ENCODE data around the gene TSPAN9.

Gene TSPAN9

DNA sequence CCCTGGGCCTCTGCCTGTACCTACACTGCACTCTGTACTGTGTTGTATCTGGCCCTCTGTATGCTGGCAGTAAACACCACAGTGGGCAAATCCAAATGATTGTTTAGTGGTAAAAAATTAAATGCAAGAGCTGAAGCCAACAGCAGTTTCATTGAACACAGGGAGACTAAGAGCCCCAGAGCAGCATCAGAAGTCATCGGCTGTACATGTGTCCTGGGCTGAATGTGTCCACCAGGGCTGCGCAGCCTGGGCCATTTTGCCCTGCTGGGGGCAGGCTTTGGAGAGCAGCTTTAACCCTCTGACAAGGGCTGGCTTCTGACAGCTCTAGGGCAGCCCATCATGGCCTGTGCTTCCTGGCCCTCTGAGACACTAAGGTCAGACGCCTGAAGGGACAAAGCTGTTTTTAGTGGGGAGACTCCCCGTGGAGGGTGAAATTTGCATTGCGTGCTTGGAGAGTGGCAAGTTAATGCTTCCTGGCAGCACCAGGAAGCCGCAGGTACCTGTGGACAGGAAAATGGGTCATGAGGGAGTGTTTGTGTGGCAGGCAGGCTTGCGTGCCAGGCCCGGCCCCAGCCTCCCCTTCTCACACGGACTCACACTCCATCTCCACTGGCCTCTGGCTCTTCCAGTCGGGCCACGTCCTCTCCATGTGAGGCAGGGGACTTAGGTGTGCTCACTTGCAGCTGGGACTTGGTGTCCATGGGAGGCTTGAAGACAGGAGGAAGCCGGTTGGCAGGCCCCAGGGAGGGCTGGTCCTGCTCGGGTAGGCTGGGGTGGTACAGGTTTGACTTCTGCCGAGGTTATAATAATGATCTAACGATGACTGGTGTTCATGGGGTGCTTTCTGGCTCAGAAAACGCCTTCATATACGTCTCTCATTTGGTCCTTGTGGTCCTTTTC, 150.1 kb downstream of the TSPAN9 start:
- H3K4me3 ChIP-seq (ENCODE audit: low read depth, low read length) = no peak overlapping the region
- H3K27me3 ChIP-seq (ENCODE audit: control insufficient read depth, insufficient read depth, low read length) = no peaks in the 10 kb centered on the region
- H3K36me3 ChIP-seq (ENCODE audit: control insufficient read depth, insufficient read depth, low read length) = no peaks in the 10 kb centered on the region
- no peaks in the 10 kb centered on the region for H3K9me3 ChIP-seq (ENCODE audit: control insufficient read depth, insufficient read depth, low read length)
- H3K9ac ChIP-seq (ENCODE audit: low read depth, low read length) = no peak overlapping the region
- H3K4me1 ChIP-seq (ENCODE audit: control insufficient read depth, insufficient read depth, low read length) = peaks cover 7% of the 10 kb centered on the region

DNA sequence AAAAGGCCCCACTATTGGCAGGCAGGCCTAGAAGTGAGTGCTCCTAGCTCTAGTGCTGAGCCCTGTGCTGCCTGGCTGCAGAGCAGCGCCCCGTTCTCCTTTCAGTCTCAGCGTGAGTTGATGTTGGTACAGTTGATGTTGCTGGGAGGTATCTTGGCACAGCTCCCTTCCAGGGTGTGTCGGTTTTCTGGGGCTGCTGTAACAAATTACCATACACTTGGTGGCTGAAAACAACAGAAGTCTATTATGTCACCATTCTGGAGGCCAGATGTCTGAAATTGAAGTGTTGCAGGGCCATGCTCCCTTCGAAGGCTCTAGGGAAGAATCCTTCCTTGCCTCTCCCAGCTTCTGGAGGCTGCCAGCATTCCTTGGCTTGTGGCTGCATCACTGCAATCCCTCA, 151.4 kb downstream of the TSPAN9 start:
- Histone ChIP-seq H3K36me3 (ENCODE audit: control insufficient read depth, insufficient read depth, low read length) (no peaks in the 10 kb centered on the region), H3K4me1 (ENCODE audit: control insufficient read depth, insufficient read depth, low read length) (peaks cover 7% of the 10 kb centered on the region)

DNA sequence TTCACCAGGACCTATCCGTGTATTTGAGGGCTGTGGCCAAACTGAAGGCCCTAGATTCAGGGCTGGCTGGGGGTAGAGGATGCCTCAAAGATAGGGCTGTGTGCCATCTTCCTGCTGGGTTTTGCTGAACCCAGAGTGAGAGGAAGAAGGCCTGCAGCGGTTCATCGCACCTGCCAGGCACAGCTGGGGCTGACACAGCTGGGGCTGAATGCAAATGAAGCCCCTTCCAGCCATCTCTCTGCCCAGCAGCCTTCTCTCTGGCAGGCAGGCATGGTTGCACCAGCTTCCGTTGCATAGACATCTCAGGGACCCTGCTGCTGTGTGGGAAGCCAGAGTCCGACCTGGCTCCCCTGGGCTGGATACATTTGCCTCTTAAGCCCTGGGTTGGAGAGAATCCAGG, 152.4 kb downstream of the TSPAN9 start:
- Histone ChIP-seq H3K4me3 (ENCODE audit: low read depth, low read length) (no peak overlapping the region), H3K9me3 (ENCODE audit: control insufficient read depth, insufficient read depth, low read length) (no peaks in the 10 kb centered on the region), H3K36me3 (ENCODE audit: control insufficient read depth, insufficient read depth, low read length) (no peaks in the 10 kb centered on the region), H3K27me3 (ENCODE audit: control insufficient read depth, insufficient read depth, low read length) (no peaks in the 10 kb centered on the region), H3K9ac (ENCODE audit: low read depth, low read length) (no peak overlapping the region), H3K4me1 (ENCODE audit: control insufficient read depth, insufficient read depth, low read length) (peaks cover 12% of the 10 kb centered on the region)

More for the DNA sequence above, 151.4 kb downstream of the TSPAN9 start:
- no peak overlapping the region for H3K4me3 ChIP-seq (ENCODE audit: low read depth, low read length)
- no peaks in the 10 kb centered on the region for H3K27me3 ChIP-seq (ENCODE audit: control insufficient read depth, insufficient read depth, low read length)
- H3K9ac ChIP-seq (ENCODE audit: low read depth, low read length) = no peak overlapping the region
- no peaks in the 10 kb centered on the region for H3K9me3 ChIP-seq (ENCODE audit: control insufficient read depth, insufficient read depth, low read length)

DNA sequence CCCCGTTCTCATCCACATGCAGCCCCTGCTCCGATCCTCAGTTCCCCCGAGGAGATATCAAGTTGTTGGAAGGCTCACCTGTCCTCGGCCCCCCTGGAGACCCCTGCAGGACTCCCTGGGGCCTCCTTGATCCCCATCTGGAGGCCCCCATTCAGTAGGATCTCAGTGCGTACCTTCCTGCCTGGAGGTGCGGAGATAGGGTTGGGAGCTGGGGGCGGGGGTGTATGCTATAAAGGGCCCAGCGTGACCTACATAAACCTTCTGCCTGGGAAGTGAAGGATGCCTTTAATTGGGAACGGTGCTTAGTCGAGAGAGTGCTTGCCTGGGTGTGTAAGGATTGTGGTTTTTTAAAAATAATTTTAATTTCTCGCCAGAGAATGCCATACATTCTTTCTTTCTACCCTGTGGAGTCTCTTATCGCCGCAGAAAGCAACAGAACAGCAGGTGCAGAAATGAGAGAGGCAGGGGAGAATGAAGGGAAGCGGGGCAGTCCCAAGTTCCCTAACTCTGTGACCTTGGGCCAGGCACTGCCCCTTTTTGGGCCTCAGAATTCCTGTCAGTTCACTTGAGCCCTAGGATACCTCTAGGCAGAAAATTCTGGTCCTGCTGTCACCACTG, 153.7 kb downstream of the TSPAN9 start:
- no peaks in the 10 kb centered on the region for H3K36me3 ChIP-seq (ENCODE audit: control insufficient read depth, insufficient read depth, low read length)
- H3K27me3 ChIP-seq (ENCODE audit: control insufficient read depth, insufficient read depth, low read length) = no peaks in the 10 kb centered on the region
- no peak overlapping the region for H3K9ac ChIP-seq (ENCODE audit: low read depth, low read length)
- peaks cover 12% of the 10 kb centered on the region for H3K4me1 ChIP-seq (ENCODE audit: control insufficient read depth, insufficient read depth, low read length)
- H3K4me3 ChIP-seq (ENCODE audit: low read depth, low read length) = no peak overlapping the region
- H3K9me3 ChIP-seq (ENCODE audit: control insufficient read depth, insufficient read depth, low read length) = no peaks in the 10 kb centered on the region

DNA sequence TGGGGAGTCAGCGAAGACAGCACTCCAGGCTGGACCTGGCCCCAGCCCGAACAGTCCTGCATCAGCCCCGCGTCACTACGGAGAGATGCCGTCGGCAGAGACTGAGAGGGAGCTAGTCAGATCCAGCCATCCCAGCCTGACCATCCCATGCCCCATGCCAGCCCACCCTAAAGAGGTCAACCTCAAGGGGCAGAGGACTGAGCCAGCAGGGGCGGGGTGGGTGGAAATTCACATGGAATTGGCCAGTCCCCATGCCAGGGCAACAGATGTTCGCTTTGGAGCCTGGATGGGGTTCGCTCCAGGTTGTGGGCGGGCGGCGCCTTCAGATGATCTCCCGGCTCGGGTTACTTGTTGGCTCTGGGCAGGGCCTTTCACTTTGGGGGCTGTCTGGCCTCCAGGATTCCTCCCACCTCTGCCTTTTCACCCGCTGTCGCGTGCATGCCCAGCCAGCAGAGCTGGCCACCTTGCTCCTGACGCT, 154.3 kb downstream of the TSPAN9 start:
- Histone ChIP-seq H3K9me3 (ENCODE audit: control insufficient read depth, insufficient read depth, low read length) (no peaks in the 10 kb centered on the region), H3K4me3 (ENCODE audit: low read depth, low read length) (no peak overlapping the region), H3K4me1 (ENCODE audit: control insufficient read depth, insufficient read depth, low read length) (peaks cover 12% of the 10 kb centered on the region), H3K36me3 (ENCODE audit: control insufficient read depth, insufficient read depth, low read length) (no peaks in the 10 kb centered on the region), H3K27me3 (ENCODE audit: control insufficient read depth, insufficient read depth, low read length) (no peaks in the 10 kb centered on the region), H3K9ac (ENCODE audit: low read depth, low read length) (no peak overlapping the region)

DNA sequence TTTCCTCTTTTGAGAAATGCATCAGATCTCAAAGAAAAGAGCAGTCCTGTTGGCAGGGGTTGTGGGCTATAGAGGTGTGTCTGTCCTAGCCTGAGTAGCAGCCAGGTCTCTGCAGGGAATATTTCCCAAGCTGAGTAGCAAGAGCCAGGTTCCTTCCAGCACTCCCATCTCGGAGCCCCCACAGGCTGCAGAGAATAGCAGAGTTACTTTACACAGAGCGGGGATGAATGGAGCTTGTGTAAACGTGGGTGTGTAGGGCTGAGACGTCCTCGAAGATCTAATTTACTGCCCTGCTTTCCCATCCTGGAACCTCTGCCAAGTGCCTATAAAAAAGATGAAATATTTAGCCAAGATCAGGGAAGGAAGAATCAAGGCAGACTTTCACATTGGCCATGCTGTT, 156.6 kb downstream of the TSPAN9 start:
- Histone ChIP-seq H3K27me3 (ENCODE audit: control insufficient read depth, insufficient read depth, low read length) (no peaks in the 10 kb centered on the region), H3K9me3 (ENCODE audit: control insufficient read depth, insufficient read depth, low read length) (no peaks in the 10 kb centered on the region), H3K36me3 (ENCODE audit: control insufficient read depth, insufficient read depth, low read length) (no peaks in the 10 kb centered on the region), H3K9ac (ENCODE audit: low read depth, low read length) (no peak overlapping the region), H3K4me3 (ENCODE audit: low read depth, low read length) (no peak overlapping the region), H3K4me1 (ENCODE audit: control insufficient read depth, insufficient read depth, low read length) (peaks cover 9% of the 10 kb centered on the region)

DNA sequence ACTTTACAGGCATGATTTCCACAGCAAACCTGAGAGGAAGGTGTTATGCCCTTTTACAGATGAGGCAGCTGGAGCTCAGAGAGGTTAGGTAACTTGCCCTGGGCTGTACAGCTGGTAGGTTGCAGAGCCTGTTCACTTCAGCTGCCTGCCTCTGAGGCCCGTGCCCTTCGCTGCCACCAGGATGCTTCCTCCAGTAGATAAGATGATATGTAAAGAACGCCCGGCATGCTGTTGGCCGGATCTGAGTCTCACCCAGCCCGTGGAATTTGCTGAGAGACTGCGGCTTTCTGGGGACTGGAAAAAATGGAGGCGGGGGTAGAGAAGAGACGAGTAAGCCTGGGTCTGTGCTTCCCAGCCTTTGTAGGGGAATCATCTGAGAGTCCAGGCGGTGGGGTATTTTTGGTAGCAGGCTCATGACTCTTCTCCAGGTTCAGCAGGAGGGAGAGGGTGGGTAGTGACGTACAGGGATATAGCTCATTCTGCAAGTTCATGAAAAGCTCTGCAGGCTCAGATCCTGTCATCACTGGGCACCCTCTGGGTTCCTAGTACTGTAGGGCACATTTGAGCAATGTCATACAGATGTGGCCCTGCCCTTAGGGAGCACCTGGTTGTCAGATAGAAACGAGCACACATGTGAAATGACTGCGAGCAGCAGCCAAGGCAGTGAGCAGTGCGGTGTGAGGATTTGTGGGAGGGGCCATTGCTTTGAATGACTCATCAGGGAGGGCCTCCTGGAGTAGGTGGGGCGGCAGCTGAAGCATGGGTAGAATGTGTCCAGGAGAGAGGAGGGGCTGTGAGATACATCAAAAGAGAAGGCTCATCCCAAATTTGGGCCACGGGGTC, 159.4 kb downstream of the TSPAN9 start:
- no peaks in the 10 kb centered on the region for H3K27me3 ChIP-seq (ENCODE audit: control insufficient read depth, insufficient read depth, low read length)
- peaks cover 9% of the 10 kb centered on the region for H3K4me1 ChIP-seq (ENCODE audit: control insufficient read depth, insufficient read depth, low read length)
- H3K4me3 ChIP-seq (ENCODE audit: low read depth, low read length) = no peak overlapping the region
- H3K9ac ChIP-seq (ENCODE audit: low read depth, low read length) = no peak overlapping the region
- H3K9me3 ChIP-seq (ENCODE audit: control insufficient read depth, insufficient read depth, low read length) = no peaks in the 10 kb centered on the region
- no peaks in the 10 kb centered on the region for H3K36me3 ChIP-seq (ENCODE audit: control insufficient read depth, insufficient read depth, low read length)

DNA sequence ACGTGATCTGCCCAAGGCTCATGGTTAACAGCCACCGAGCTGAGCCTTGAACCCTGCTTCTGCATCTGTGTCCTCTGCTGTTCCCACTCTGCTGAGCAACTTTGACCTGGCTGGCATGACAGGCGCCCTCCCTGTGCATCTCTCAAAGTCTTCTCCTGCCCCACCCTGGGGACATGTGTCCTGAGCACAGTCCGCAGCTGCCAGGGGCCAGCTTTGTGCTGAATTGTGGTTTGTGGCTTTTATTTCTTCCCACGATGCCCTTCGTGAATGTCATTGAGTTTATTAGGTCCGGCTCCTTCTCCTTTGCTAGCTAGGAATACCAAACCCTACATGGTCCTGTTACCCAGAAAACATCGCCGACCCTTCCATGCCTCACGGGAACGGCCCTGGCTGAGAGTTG, 161.0 kb downstream of the TSPAN9 start:
- H3K27me3 ChIP-seq (ENCODE audit: control insufficient read depth, insufficient read depth, low read length) = no peaks in the 10 kb centered on the region
- H3K4me3 ChIP-seq (ENCODE audit: low read depth, low read length) = no peak overlapping the region
- H3K36me3 ChIP-seq (ENCODE audit: control insufficient read depth, insufficient read depth, low read length) = no peaks in the 10 kb centered on the region
- H3K9me3 ChIP-seq (ENCODE audit: control insufficient read depth, insufficient read depth, low read length) = no peaks in the 10 kb centered on the region
- H3K9ac ChIP-seq (ENCODE audit: low read depth, low read length) = no peak overlapping the region
- H3K4me1 ChIP-seq (ENCODE audit: control insufficient read depth, insufficient read depth, low read length) = peaks cover 9% of the 10 kb centered on the region

DNA sequence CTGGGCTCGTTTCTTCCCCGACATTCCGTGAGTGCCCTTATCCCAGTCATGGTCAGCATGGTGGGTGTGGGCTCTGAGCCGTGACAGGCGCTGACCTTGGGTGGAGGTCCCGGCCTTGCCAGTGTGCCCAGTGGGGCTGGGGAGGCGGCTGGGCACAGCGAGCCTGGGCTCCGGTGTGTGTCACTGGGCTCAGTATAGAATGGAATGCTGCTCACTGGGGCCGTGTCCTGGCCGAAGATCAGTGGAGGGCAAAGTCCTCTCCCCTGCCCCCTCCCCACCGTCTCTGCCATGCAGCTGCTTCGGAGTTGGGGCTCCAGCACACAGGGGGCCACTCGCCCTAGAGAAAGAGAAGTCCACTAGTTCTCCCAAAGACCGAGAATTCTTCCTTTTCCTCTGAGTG, 164.4 kb downstream of the TSPAN9 start:
- Histone ChIP-seq H3K4me1 (ENCODE audit: control insufficient read depth, insufficient read depth, low read length) (peaks cover 4% of the 10 kb centered on the region), H3K9me3 (ENCODE audit: control insufficient read depth, insufficient read depth, low read length) (no peaks in the 10 kb centered on the region), H3K27me3 (ENCODE audit: control insufficient read depth, insufficient read depth, low read length) (no peaks in the 10 kb centered on the region), H3K9ac (ENCODE audit: low read depth, low read length) (no peak overlapping the region), H3K36me3 (ENCODE audit: control insufficient read depth, insufficient read depth, low read length) (no peaks in the 10 kb centered on the region), H3K4me3 (ENCODE audit: low read depth, low read length) (no peak overlapping the region)

DNA sequence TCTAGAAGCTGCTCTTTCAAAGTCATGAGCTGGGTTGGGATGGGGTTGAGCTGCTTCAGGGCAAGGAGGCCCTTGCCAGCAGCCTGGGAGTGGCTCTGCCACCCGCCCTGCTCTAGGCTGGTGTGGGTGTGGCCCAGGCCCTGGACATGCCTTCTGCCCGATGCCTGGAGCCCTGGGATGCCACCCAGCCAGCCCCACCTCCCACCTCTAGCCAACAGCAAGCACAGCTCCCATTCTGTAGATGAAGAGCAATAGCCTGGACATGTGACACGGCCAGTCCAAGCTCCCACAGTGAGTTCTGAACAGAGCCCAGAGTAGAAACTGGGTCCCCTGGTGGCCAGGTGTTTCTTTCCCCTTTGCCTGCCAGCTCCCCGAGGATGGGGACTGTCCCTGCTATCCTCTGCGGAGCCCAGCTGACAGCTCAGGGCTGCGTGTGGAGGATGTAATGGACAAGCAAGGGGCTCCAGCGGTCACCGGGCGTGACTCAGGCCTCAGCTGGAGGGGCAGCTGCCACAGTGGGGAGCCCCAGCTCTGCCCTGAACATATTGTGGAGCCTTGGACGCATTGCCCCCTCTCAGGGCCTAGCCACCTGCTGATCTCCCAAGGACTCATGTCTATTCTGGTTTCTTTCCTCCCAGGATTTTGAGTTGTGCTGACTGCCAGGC, 165.2 kb downstream of the TSPAN9 start:
- Histone ChIP-seq H3K9me3 (ENCODE audit: control insufficient read depth, insufficient read depth, low read length) (no peaks in the 10 kb centered on the region), H3K4me3 (ENCODE audit: low read depth, low read length) (no peak overlapping the region), H3K9ac (ENCODE audit: low read depth, low read length) (no peak overlapping the region), H3K4me1 (ENCODE audit: control insufficient read depth, insufficient read depth, low read length) (no peaks in the 10 kb centered on the region), H3K36me3 (ENCODE audit: control insufficient read depth, insufficient read depth, low read length) (no peaks in the 10 kb centered on the region), H3K27me3 (ENCODE audit: control insufficient read depth, insufficient read depth, low read length) (no peaks in the 10 kb centered on the region)

DNA sequence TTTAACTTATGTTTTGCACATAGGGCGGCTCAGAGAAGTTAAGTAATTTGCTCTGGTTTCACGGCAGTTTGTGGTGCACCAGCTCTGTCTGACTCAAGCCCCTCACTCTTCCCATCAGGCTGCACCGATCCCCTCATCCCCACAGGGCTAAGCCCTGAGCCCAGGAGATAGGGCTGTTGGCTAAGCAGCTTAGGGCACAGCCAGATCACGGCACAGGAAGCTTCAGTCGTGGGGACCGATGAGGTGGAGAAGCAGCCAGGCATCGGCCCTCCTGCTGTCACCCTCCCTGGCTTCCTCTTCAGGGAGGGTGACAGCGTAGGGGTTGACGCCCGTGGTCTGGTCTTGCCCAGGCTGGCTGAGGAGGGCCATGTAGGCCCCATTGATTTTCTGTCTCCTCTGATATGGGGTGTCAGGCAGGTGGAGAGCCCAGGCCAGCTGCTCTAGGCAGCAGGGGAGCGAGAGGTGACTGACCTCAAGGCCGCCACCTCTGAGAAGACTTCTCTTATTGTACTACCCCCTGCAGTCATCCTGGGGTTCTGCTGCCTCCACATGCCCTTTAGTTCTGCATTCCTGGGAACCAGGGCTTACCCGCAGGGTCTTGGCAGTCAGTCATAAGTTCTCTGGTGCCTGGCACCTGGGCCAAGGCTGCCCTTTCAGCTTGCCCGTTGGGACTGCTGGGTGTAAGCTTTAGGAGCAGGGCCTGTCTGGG, 166.4 kb downstream of the TSPAN9 start:
- no peak overlapping the region for H3K9ac ChIP-seq (ENCODE audit: low read depth, low read length)
- no peaks in the 10 kb centered on the region for H3K9me3 ChIP-seq (ENCODE audit: control insufficient read depth, insufficient read depth, low read length)
- no peaks in the 10 kb centered on the region for H3K36me3 ChIP-seq (ENCODE audit: control insufficient read depth, insufficient read depth, low read length)
- no peak overlapping the region for H3K4me3 ChIP-seq (ENCODE audit: low read depth, low read length)
- H3K4me1 ChIP-seq (ENCODE audit: control insufficient read depth, insufficient read depth, low read length) = no peaks in the 10 kb centered on the region
- H3K27me3 ChIP-seq (ENCODE audit: control insufficient read depth, insufficient read depth, low read length) = no peaks in the 10 kb centered on the region

All from iPS-15b (cell line).